NCI-H345 treated with DMSO at 0.1 percent for 48 hours (cell line): ENCODE results near the gene FUNDC1.
"Not testable (repeated sequence)": the region's sequence is repeated elsewhere in the genome, so short reads cannot be mapped to it uniquely, and the experiment has no call there.

Experiments
- DNase-seq: peaks from one replicate; lab custom pipeline; 2025; ENCODE audit not compliant: unreplicated experiment; lab: John Stamatoyannopoulos, UW

FUNDC1 gene

GRCh38 chrX:44542567-44543325 is at the start of gene FUNDC1:
FUNDC1 (minus strand) TSS chrX:44542859; CDS start chrX:44542832, 27 bp downstream.
- DNase-seq = peak; percentile 89

- DNase-seq = no peak
These were observed 43.2 kb upstream of the FUNDC1 start for GRCh38 chrX:44585866-44586265.

GRCh38 chrX:44580466-44580865 is 37.8 kb upstream of the FUNDC1 start:
- no peak for DNase-seq

GRCh38 chrX:44572340-44572938 is 29.8 kb upstream of the FUNDC1 start:
- DNase-seq = no peak

- no peak for DNase-seq
These were observed 27.9 kb upstream of the FUNDC1 start for GRCh38 chrX:44570522-44570921.

GRCh38 chrX:44569122-44569521 is 26.5 kb upstream of the FUNDC1 start:
- no peak for DNase-seq

GRCh38 chrX:44568196-44568595 is 25.5 kb upstream of the FUNDC1 start:
- DNase-seq = no peak

GRCh38 chrX:44561896-44562295 is 19.2 kb upstream of the FUNDC1 start:
- DNase-seq = not testable (repeated sequence)

- no peak for DNase-seq
These were observed 7.9 kb upstream of the FUNDC1 start for GRCh38 chrX:44550563-44550962.

GRCh38 chrX:44545454-44545853 is 2.8 kb upstream of the FUNDC1 start:
- not testable (repeated sequence) for DNase-seq

- DNase-seq = no peak
These were observed 1.4 kb upstream of the FUNDC1 start for GRCh38 chrX:44544036-44544435.

- DNase-seq = no peak
These were observed 6.5 kb downstream of the FUNDC1 start for GRCh38 chrX:44536198-44536597.

GRCh38 chrX:44529310-44529709 is 13.3 kb downstream of the FUNDC1 start:
- DNase-seq = no peak

GRCh38 chrX:44514272-44514671 is 28.4 kb downstream of the FUNDC1 start:
- DNase-seq = no peak

- DNase-seq = no peak
These were observed 35.4 kb downstream of the FUNDC1 start for GRCh38 chrX:44507292-44507691.

GRCh38 chrX:44506678-44507077 is 36.0 kb downstream of the FUNDC1 start:
- no peak for DNase-seq

- DNase-seq = no peak
These were observed 39.1 kb downstream of the FUNDC1 start for GRCh38 chrX:44503560-44503959.

- DNase-seq = no peak
These were observed 47.6 kb downstream of the FUNDC1 start for GRCh38 chrX:44495091-44495490.

GRCh38 chrX:44494357-44494756 is 48.3 kb downstream of the FUNDC1 start:
- DNase-seq = no peak

- no peak for DNase-seq
These were observed 53.1 kb downstream of the FUNDC1 start for GRCh38 chrX:44489515-44489914.

- no peak for DNase-seq
These were observed 58.0 kb downstream of the FUNDC1 start for GRCh38 chrX:44484607-44485146.

GRCh38 chrX:44483965-44484606 is 58.6 kb downstream of the FUNDC1 start:
- no peak for DNase-seq
